Suprapubic skin (tissue), 4 donors: ENCODE measurements around the gene COL26A1.

Experiments
- CTCF ChIP-seq, 2 donors: fragments of 200-600 bp in 1 of 2; fragments of 450-650 bp in 1 of 2; sonication (generic) in 1 of 2; IDR thresholded peaks; one replicate each; pipeline ENCODE4 v1.5.1; 2016 to 2019; ENCODE audit warnings: antibody characterized with exemption in 2 of 2, mild to moderate bottlenecking in 1 of 2, moderate library complexity in 1 of 2
- POLR2A ChIP-seq, 2 donors: fragments of 450-650 bp; IDR thresholded peaks; one replicate each; pipeline ENCODE4 v1.6.1; 2017; ENCODE audit warnings: antibody characterized with exemption in 2 of 2, mild to moderate bottlenecking in 2 of 2, moderate library complexity in 2 of 2
- POLR2AphosphoS5 ChIP-seq, 3 donors: sonication (generic); formaldehyde crosslinking; IDR thresholded peaks; one replicate each; pipeline ENCODE4 v1.6.1; 2017; ENCODE audit warnings: antibody characterized with exemption in 3 of 3

DNA sequence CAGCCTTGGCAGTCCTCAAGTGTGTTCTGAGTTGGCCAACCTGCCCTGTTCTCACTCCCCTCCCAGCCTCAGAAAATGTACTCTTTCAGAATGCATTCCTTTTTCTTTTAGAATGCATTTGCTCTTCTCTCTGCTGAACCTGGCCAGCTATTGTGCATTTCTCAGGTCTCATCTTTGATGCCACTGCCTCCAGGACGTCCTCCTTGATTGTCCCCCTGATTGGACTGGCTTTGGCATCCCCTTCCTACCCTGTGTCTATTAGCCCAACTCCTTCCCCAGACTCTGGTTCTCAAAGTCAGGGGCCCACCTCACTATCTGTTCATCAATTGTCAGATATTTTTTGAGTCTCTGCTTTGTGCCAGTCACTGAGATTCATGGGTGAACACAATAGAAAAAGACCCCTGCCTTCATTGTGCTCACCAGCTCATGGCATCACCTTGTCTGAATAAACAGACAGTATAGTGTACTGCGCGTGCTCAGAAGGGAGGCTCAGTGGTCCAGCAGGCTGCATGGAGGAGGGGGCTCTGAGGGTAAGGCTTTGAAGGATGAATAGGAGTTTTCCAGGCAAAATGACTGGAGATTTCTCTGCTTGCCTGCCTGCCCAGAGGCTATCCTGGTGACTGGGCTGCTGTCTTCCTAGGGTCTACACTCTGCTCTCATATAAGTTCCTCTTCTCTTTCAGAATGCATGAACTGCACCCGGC is 169.9 kb downstream of the COL26A1 start:
- TF ChIP-seq CTCF (IDR thresholded peaks at IDR 0.05) (no peak), POLR2AphosphoS5 (IDR thresholded peaks at IDR 0.05) (no peak), POLR2A (IDR thresholded peaks at IDR 0.05) (no peak)
